NCI-H1048 (cell line): ENCODE results near the gene RBBP7.

Source experiments
- DNase-seq: peaks from one replicate; lab custom pipeline; 2025; lab: John Stamatoyannopoulos, UW

Gene RBBP7

DNA sequence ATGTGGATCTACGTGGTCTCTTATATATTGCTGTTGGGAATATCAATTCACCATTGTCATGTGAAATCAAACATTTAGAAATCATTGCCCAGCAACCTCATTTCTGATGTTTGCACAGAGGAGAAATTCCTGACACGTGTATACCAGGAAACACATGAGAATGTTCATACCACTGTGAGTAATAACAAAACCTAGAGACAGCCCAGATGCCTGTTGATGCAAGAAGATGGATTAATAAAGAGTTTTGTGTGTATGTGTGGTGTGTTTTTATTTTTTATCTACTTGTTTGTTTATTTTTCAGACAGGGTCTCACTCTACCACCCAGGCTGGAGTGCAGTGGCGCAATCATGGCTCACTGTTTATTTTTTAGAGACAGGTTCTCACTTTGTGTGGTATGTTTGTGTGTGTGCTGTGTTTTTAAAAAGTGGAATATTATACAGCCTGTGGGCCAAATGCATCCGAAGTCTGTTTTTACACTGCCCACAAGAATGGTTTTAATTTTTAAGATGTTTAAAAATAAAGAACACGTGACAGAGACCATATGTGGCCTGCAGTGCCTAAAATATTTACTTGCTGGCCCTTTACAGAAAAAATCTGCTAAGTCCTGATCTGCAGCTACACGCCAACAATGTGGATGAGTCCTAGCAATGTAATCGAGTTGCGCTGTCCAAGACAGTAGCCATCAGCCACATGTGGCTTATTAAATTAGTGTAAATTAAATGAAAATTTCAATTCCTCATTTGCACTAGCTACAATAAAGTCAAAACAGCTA, 44.7 kb downstream of the RBBP7 start:
- DNase-seq, result no peak

DNA sequence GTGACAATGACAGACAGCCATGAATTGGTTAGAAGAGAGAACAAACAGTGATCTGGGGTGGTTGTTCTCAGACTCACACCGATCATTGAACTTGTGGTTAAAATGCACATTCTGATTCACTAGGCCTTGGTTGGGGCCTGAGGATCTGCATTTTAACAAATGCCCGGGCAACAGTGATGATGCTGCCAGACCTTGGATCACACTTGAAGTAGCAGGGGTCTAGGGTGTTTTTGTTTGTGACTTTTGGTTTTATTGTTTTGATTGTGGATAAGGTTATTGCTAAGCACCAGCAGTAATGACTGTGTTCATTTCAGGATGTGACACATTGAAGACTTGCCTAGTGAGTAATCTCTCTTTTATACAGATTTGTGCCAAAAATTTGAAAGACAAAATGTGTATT, 47.4 kb downstream of the RBBP7 start:
- no peak for DNase-seq

DNA sequence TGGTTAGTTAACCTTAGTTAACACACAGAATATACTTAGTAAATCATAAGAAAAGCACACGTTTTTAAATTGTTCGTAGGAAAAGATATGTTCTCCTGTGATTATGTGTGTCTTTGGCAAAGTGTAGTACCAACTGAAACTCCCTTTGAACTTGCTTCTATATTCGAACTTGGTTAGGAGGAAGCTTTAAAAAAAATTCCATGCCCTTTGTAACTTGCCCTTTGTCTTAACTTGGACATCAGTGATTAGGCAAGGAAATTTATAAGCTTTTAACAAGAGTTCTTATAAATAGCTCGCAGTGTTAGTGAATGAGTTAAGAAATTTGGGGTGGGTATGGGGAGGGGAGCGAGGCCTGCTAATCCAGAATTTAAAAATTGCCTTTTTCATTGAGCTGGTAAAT, 50.5 kb downstream of the RBBP7 start:
- no peak for DNase-seq

DNA sequence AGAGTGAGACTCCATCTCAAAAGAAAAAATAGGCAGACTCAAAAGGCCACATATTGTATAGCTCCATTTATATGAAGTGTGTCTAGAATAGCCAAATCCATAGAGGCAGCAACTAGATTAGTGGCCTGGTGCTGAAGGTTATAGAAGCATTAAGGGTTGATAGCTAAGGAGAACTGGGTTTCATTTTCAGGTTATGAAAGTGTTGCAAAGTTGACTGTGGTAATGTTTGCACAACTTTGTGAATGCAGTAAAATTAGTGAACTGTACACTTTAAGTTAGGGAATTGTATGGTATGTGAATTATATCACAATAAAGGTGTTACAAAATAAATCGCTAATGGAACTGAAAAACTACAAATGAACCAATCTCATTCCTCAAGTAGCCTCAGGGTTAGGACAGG, 55.6 kb downstream of the RBBP7 start:
- DNase-seq, result no peak

DNA sequence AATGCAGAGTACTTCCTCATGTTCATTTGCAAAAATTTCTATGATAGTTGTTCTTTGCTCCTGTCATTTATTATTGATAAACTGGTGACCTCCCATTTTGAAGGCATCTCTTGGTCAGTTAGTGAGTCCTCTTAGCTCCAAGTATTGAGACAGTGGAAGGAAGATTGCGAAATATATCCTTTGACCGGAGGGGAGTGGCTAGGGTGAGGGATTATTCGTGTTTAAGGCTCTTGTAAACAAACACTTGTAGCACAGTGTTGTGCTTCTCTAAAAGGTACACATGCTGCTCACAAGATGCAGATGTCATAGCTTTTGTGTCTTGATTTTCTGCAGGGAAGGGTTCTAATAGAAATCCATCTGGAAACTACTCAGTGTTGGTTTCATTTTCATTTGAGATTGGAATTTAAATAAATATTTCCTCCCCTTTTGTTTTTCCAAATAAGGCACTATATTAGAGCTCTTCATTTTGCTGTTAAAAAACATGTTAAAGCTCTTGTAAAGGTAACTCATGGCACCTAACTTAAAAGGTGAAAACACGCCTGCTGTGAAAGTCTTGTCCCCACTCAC, 62.1 kb downstream of the RBBP7 start:
- no peak for DNase-seq

DNA sequence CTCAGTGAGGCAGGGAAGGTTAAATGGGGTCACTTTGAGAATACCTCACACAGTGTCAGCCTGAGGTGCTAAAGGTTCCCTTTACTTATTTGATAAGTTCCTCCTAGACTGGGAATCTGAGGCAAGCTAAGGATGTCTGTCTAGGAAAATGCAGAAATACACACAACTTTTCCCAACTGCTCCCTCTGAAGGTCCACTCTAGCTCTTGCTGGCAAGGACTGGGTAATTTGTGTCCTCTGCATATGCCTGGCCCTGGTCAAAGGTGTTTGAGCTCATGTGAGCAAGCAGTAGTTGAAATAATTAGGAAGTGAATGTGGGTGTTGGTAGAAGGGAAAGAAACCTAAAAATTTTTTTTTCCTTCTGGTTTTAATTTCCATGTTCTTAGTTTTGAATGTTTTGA, 62.6 kb downstream of the RBBP7 start:
- no peak for DNase-seq

DNA sequence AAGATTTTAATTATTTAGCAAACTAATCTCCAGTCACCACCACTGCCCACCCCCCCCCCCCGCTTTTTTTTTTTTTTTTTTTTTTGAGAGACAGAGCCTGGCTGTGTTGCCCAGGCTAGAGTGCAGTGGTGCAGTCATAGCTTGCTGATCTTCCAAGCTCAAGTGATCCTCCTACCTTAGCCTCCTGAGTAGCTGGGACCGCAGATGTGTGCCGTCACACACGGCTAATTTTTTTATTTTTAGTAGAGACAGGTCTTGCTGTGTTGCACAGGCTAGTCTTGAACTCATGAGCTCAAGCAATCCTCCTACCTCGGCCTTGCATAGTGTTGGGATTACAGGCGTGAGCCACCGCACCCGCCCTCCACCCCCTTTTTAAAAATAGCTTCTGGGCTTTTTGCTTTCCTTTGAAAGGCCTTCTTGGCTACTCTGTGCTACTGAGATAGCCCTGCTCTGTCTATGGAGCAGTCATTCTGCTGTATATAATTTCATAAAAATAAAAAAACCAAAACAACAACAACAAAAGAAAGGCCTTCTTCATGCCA, 65.2 kb downstream of the RBBP7 start:
- DNase-seq, result no peak

DNA sequence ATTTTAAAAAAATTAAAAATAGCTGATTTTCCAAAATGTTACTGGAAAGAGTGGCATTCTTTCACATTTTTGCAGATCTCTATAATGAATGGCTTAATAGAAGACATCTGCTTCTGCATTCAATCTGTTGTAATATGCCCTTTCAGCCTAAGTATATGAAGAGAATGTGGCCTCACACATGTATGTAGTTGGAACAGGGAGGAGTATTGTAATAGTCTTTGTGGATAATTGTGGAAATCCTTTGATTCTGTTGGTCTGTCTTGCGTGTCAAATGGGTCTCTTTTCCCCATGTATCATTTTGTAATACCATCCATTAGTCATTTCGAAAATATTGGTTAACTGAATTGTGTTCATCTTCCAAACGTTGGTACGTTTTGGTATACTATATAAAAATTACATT, 72.3 kb downstream of the RBBP7 start:
- DNase-seq, result no peak

DNA sequence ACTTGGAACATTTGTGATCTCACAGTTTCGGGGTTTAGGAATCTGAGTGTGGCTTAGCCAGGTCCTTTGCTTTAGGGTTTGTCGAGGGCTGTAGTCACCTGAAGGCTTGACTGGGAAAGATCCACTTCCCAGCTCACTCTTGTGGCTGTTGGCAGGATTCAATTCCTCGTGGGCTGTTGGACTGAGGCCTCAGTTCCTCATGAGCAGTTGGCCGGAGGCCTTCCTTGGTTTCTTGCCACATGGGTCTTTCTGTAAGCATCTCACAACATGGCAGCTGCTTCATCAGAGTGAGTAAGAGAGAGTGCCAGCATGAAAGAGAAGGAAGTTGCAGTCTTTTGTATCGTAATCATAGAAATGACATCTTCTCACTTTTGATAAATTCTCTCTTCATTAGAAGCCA, 72.8 kb downstream of the RBBP7 start:
- DNase-seq, result no peak

DNA sequence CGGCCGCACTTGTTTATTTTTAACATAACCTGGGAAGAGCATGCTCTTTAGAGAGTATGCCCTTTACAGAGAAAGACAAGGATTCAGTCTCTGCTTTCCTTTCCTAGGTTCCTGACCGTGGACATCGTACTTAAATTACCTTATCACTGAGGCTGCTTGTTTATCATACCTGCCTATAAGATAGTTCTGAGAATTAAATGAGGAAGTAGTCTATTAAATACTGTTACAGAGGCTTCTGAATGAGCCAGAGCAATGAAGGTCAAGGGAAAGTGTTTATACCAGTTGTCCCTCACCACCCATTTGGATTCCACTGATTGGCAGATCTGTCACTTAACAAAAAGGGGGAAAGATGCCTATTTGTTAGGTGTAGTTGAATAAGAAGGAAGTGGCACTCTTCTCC, 73.9 kb downstream of the RBBP7 start:
- DNase-seq, result no peak
